GM23338 (cell line): ENCODE measurements around the gene SLC12A7. TPM values are rescaled to one million over a fixed set of nuclear protein-coding genes. Genes with fewer than 3 reads are reported as not detected.

Experiments used
- ATAC-seq: fragments of 200-7000 bp; cut with Tn5 transposase; 3 replicates; pipeline ENCODE4 v1.9.1; 2020
- DNase-seq: peaks from one replicate; pipeline ENCODE4 v3.0.0-alpha.2; 2015; ENCODE audit warnings: low spot score
- H2AFZ ChIP-seq: fragments of 200-600 bp; sonication (generic); 2 replicates; pipeline ENCODE4 v1.8.0; 2016; ENCODE audit warnings: antibody characterized with exemption, mild to moderate bottlenecking, moderate library complexity
- H3F3A ChIP-seq: fragments of 200-600 bp; sonication (generic); replicated peaks from 2 replicates; pipeline ENCODE4 v1.8.0; 2017; ENCODE audit warnings: antibody characterized with exemption, mixed run types, low read depth
- H3K27ac ChIP-seq: fragments of 200-600 bp; sonication (generic); 2 replicates; pipeline ENCODE4 v1.6.1; 2016; ENCODE audit warnings: low read depth
- H3K27me3 ChIP-seq: fragments of 200-600 bp; sonication (generic); 2 replicates; pipeline ENCODE4 v1.8.0; 2016; ENCODE audit warnings: mild to moderate bottlenecking, mixed run types, moderate library complexity; ENCODE audit not compliant: insufficient read depth
- H3K36me3 ChIP-seq: fragments of 200-600 bp; sonication (generic); 2 replicates; pipeline ENCODE4 v1.8.0; 2016; ENCODE audit warnings: mild to moderate bottlenecking; ENCODE audit not compliant: insufficient read depth
- H3K4me1 ChIP-seq: fragments of 200-600 bp; sonication (generic); 2 replicates; pipeline ENCODE4 v1.8.0; 2016; ENCODE audit warnings: mild to moderate bottlenecking, moderate library complexity; ENCODE audit not compliant: insufficient read depth
- H3K4me2 ChIP-seq: fragments of 200-600 bp; sonication (generic); 2 replicates; pipeline ENCODE4 v1.7.1; 2017; ENCODE audit warnings: mixed run types
- H3K4me3 ChIP-seq: fragments of 200-600 bp; sonication (generic); 2 replicates; pipeline ENCODE4 v1.6.1; 2016; ENCODE audit warnings: mixed run types
- H3K79me2 ChIP-seq: fragments of 200-600 bp; sonication (generic); replicated peaks from 2 replicates; pipeline ENCODE4 v1.8.0; 2017; ENCODE audit warnings: mild to moderate bottlenecking; ENCODE audit not compliant: insufficient read depth
- H3K9me2 ChIP-seq: fragments of 200-600 bp; sonication (generic); 2 replicates; pipeline ENCODE4 v1.8.0; 2017; ENCODE audit not compliant: insufficient read depth
- H4K20me1 ChIP-seq: fragments of 200-600 bp; sonication (generic); replicated peaks from 2 replicates; pipeline ENCODE4 v1.8.0; 2017; ENCODE audit warnings: mild to moderate bottlenecking; ENCODE audit not compliant: insufficient read depth
- H3K27ac Mint-ChIP-seq: 2 replicates; pipeline ENCODE4 v1.8.0; 2020; ENCODE audit warnings: inconsistent platforms, mild to moderate bottlenecking, moderate library complexity, mixed read lengths
- H3K27me3 Mint-ChIP-seq: 3 replicates; pipeline ENCODE4 v1.8.0; 2022; ENCODE audit warnings: low read depth, mild to moderate bottlenecking, moderate library complexity, mixed read lengths, inconsistent platforms; ENCODE audit not compliant: insufficient read depth, poor library complexity
- H3K36me3 Mint-ChIP-seq: 3 replicates; pipeline ENCODE4 v1.8.0; 2021; ENCODE audit warnings: low read depth, mild to moderate bottlenecking, inconsistent platforms, moderate library complexity, mixed read lengths
- H3K4me1 Mint-ChIP-seq: 3 replicates; pipeline ENCODE4 v1.8.0; 2020; ENCODE audit warnings: mild to moderate bottlenecking, inconsistent platforms, mixed read lengths
- H3K4me3 Mint-ChIP-seq: 3 replicates; pipeline ENCODE4 v1.8.0; 2021; ENCODE audit warnings: moderate library complexity, mild to moderate bottlenecking, inconsistent platforms, mixed read lengths
- H3K9me3 Mint-ChIP-seq: 3 replicates; pipeline ENCODE4 v1.8.0; 2020; ENCODE audit warnings: moderate library complexity, mild to moderate bottlenecking, inconsistent platforms, mixed read lengths
- CTCF ChIP-seq, 2 experiments: fragments of 200-600 bp in 1 of 2; sonication (generic) in 1 of 2; conservative IDR thresholded peaks; 2 replicates each; pipeline versions ENCODE4 v1.5.1 to v1.6.1; 2016 to 2017; ENCODE audit warnings: antibody characterized with exemption in 2 of 2, low read depth in 2 of 2, mild to moderate bottlenecking in 2 of 2, moderate library complexity in 1 of 2
- JUNB ChIP-seq: IDR thresholded peaks from one replicate; pipeline ENCODE4 v1.6.1; 2016; ENCODE audit warnings: antibody characterized with exemption; ENCODE audit not compliant: unreplicated experiment
- REST ChIP-seq: IDR thresholded peaks from one replicate; pipeline ENCODE4 v1.6.1; 2018; ENCODE audit warnings: antibody characterized with exemption; ENCODE audit not compliant: unreplicated experiment
- ZNF114 ChIP-seq: fragments of 250-450 bp; sonication (Bioruptor Pico); IDR thresholded peaks from 2 replicates; pipeline ENCODE4 v1.5.0; 2020; ENCODE audit warnings: mild to moderate bottlenecking, moderate library complexity
- ZNF331 ChIP-seq: fragments of 250-450 bp; sonication (Bioruptor Pico); IDR thresholded peaks from 2 replicates; pipeline ENCODE4 v1.5.0; 2020; ENCODE audit warnings: low read depth, mild to moderate bottlenecking, moderate library complexity
- ZNF462 ChIP-seq: fragments of 250-450 bp; sonication (Bioruptor Pico); IDR thresholded peaks from 2 replicates; pipeline ENCODE4 v1.5.0; 2020; ENCODE audit warnings: mild to moderate bottlenecking, moderate library complexity
- polyA plus RNA-seq: library from polyadenylated mRNA; unstranded; fragments of >200 nt; fragmentation: Nextera tagmentation; extraction: Ambion mirVana; gene quantifications from 2 replicates; pipeline ENCODE4 v1.2.1, GENCODE V29; 2016
- total RNA-seq: library from RNA; depleted of rRNA; stranded (reverse); fragments of >200 nt; shearing (Covaris generic); gene quantifications from 2 replicates; pipeline ENCODE4 v1.2.3, GENCODE V29; 2014

SLC12A7 gene
- total and polyA plus RNA-seq, 2 experiments from 2014 or later = 7.4 to 32.2 TPM

- TF ChIP-seq REST = no peak
- no peak for TF ChIP-seq ZNF462 (CRISPR knock-in tag)
Measured at GRCh38 chr5:1095990-1096363, 15.9 kb downstream of the SLC12A7 start (continued).

GRCh38 chr5:1095302-1095989, 16.4 kb downstream of the SLC12A7 start:
- ATAC-seq (no peak), DNase-seq (no peak)
- Mint-ChIP-seq H3K27ac (no peak overlapping the region; the same call in 1 of the 2 replicates), H3K36me3 (peaks cover 28% of the 10 kb centered on the region), H3K9me3 (no peaks in the 10 kb centered on the region), H3K4me1 (peaks cover 50% of the 10 kb centered on the region), H3K4me3 (no peak overlapping the region; the same call in 2 of the 3 replicates), H3K27me3 (peaks cover 16% of the 10 kb centered on the region)
- no peak overlapping the region for H3K4me2 ChIP-seq
- no peaks in the 10 kb centered on the region for H3K27me3 ChIP-seq
- H3K27ac ChIP-seq = no peak overlapping the region
- H3K4me1 ChIP-seq = peaks cover 23% of the 10 kb centered on the region
- no peak overlapping the region for H3K4me3 ChIP-seq
- H3K36me3 ChIP-seq = no peaks in the 10 kb centered on the region
- H3K9me2 ChIP-seq = no peaks in the 10 kb centered on the region
- 0 out of 2 replicates have a peak, but pooled peaks cover 7% of the 10 kb centered on the region for H3F3A ChIP-seq
- peaks cover 38% of the 10 kb centered on the region for H3K79me2 ChIP-seq
- H2AFZ ChIP-seq = no peak overlapping the region
- no peaks in the 10 kb centered on the region for H4K20me1 ChIP-seq
- TF ChIP-seq ZNF331 (CRISPR knock-in tag) (no peak), ZNF114 (CRISPR knock-in tag) (no peak), CTCF (conservative IDR thresholded peaks at IDR 0.05; ENCODE audit: low read depth in 2 of 2) (no peak), JUNB (no peak), REST (no peak)
